Stimulated activated CD4-positive, alpha-beta T cell treated with anti-CD3 and anti-CD28 coated beads, Interleukin-1b, Interleukin-23, amount 100 ng/mL, for 24 hours (primary cell): ENCODE results near the gene PSMC5.

Source experiments
- DNase-seq, 4 experiments: peaks; one replicate each; pipeline ENCODE4 v3.0.0-alpha.2; 2020; ENCODE audit warnings: low read depth in 4 of 4, low spot score in 1 of 4

PSMC5 gene

GRCh38 chr17:63820963-63821561 lies 6.2 kb upstream of the PSMC5 start:
- DNase-seq, result no peak

DNA sequence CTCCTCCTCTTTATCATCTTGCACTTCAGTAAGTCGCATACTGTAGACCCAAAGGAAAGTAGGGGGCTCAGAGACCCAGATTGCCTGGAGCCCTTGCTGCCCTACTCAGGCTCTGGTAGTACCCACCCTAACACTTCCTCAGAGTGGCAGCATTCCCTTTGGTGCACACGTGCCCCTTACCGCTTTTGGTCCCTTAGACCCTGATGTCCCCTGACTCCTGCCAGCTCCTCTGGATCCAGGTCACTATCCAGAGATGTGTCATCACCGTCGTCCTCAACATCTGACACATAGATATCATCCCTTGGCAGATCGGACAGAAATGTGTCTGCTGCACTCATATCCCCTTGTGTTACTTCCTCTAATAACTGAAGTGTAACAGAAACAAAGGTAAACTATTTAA lies 5.4 kb upstream of the PSMC5 start:
- DNase-seq, result no peak

- DNase-seq, result no peak
Observed at GRCh38 chr17:63822537-63822936, 4.7 kb upstream of the PSMC5 start.

DNA sequence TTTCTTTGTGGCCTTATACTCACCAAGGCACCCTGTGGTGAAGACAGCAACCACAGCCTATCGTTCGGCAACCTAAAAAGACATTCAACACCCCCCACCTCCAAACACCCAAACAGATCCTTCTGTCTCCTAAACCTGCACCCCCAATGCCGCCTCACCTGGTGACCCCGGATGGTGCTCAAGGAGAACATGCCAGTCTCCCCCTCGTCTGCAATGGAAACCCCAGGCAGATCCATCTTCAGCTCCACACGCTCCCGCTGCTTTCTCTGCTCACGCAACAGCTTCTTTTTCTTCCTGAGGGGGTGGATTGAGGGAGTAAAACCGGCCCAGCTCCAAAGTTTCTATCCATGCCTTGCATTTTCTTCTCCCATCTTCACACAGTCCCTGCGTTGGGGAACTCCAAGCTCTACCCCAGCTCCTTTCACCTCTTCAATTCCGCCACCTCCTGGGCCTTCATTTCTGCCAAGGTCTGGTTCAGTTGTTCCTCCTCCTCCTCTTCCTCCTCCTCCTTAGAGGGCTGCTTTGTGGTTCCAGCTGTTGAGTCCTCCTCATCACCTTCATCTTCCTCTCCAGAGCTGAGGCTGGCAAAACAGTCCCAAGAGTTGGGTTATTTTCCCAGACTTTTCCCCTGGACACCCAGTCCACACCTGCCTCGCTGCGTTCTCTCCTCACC lies 3.4 kb upstream of the PSMC5 start:
- DNase-seq, result no peak

- no peak for DNase-seq
Observed at GRCh38 chr17:63824362-63824761, 2.9 kb upstream of the PSMC5 start.

DNA sequence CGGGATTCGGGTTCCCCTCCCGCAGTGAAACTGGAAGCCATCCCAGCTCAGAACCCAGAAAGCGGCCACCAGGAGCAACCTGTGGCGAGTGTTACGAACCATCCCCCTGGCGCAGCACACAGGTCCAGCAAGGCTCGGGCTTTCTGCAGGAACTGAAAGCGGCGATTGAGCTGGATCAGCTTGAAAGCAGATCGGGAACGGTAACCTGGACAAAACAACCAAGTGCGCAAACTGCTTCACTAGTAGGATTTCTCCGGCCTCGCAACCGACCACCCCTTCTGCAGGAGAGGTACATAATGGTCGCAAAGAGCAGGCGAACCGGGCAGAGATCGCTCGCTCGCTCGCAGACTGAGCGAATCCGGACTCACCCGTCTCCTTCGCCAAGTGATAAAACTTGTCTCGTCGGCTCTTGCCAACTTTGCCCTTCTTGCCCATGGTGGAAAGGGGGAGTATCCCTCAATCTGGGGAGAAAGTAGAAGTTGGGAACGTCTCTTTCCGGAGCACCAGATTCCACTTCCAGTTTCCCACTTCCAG lies 696 bp upstream of the PSMC5 start:
- no peak for DNase-seq

DNA sequence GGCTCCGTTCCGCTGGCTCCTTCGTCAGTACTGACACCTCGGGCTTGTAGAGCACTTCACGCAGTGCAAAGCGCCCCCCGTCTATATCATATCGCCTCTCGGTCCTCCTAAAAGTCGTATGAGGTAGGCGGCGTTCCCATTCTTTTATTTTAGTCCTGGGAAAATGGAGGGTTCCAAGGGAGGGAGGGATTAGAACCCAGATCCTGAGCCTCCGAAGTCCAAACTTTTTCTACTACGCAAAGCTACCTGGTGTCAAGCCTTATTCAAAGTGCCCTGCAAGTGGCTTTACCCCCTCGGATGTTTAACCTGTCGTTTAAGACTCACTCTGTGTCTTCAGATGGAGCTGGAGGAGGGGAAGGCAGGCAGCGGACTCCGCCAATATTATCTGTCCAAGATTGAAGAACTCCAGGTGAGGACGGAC lies 580 bp downstream of the PSMC5 start:
- DNase-seq, result no peak

DNA sequence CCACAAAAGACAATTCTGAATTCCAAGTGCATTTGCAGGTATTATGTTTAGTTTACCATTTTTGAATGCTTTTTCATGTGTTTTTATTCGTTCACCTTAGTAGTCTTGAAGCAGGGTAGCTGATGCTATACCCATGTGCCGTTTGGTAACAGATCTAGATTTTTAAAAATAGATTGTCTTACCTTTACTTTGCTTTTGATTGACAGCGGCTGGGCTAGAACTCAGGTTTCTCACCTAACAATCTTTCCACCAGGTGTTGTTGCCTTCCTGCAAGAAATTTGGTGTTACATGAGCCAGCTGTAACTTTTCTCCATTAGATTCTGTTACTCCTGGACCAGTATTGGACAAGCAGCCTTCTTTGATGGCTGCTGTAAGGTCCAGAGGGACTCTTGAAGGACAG lies 1.7 kb downstream of the PSMC5 start:
- no peak for DNase-seq

- DNase-seq, result no peak
Observed at GRCh38 chr17:63830278-63830677, 3.0 kb downstream of the PSMC5 start.

GRCh38 chr17:63830904-63831491 lies 3.8 kb downstream of the PSMC5 start:
- DNase-seq, result no peak

- DNase-seq, result no peak
Observed at GRCh38 chr17:63831505-63831904, 4.3 kb downstream of the PSMC5 start.

- no peak for DNase-seq
Observed at GRCh38 chr17:63832014-63832413, 4.8 kb downstream of the PSMC5 start.

GRCh38 chr17:63832455-63832854 lies 5.2 kb downstream of the PSMC5 start:
- DNase-seq, result no peak

GRCh38 chr17:63833026-63833740 lies 6.0 kb downstream of the PSMC5 start:
- no peak for DNase-seq

GRCh38 chr17:63833741-63834373 lies 6.6 kb downstream of the PSMC5 start:
- DNase-seq, result no peak

DNA sequence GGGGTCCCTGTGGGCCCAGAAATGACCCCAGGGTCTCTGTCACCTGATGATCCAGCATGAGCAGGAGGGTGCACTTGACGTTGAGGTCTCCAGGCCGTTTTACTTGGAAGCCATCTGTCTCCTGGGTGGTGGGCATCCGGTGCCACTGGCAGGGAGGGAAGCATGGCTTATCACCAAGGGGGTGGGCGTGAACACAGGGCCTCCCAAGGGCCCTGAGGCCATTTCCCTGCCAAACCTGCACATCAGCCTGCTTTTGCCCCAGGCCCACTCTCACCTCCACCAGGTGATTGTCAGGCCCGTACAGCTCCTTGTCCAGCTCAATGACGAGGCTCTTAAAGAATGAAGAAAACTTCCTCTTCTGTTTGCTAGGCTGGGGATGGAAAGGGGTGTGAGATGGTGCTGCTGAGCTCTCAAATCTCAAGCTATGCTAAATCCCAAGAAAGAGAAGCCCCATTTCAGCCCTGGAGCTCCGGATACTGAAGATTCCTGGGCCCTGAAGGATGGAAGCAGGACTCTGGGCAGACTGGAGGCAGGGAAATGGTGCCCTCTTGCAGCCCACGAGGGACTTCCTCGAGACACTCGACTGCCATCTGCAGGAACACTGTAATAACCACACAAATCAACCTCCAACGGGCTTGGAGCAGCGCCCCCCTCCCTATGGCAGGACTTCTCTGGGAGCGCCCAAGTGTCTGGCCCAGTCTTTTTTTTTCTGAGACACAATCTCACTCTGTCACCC lies 7.4 kb downstream of the PSMC5 start:
- peak in 1 of 4 experiments; percentile 45 for DNase-seq

DNA sequence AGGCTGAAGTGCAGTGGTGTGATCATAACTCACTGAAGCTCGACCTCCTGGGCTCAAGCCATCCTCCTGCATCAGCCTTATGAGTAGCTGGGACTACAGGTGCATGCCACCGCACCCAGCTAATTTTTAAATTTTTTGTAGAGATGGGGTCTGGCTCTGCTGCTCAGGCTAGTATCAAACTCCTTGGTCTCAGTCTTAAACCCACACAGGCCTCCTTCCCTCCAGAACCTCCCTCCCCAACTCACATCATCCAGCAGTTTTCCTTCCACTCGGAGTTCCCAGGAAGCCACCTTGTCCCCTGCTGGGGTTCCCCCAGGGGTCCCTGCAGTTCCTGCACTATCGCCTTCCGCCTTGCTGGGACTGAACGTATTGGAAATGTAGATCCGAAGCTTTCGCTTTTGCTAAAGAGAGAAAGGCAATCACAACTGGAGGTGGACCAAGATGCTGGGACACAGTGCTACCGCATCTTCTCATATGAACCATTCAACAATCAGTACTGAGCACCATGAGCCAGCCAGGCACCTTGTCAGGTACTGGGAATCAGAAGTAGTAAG lies 8.0 kb downstream of the PSMC5 start:
- DNase-seq, result no peak

DNA sequence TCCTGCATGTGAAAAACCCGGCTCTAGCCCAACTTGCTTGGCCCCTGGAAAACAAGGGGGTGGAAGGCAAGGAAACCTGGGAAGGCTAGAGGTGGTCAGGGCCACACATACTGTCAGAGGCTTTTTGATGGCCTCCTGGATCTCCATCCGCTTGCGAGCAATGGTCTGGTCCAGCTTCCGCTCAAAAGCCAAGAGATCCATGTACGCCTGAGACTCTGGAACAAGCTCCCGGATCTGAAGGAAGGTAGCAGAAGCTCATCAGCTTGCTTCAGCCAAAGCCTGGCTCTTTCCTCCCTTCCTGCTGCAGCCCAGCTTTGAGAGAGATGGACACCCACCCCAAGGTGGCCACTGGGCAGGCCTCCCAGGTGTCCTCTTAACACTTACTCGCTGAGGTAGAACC lies 9.6 kb downstream of the PSMC5 start:
- DNase-seq, result no peak

GRCh38 chr17:63837480-63837879 lies 10.2 kb downstream of the PSMC5 start:
- DNase-seq, result no peak

DNA sequence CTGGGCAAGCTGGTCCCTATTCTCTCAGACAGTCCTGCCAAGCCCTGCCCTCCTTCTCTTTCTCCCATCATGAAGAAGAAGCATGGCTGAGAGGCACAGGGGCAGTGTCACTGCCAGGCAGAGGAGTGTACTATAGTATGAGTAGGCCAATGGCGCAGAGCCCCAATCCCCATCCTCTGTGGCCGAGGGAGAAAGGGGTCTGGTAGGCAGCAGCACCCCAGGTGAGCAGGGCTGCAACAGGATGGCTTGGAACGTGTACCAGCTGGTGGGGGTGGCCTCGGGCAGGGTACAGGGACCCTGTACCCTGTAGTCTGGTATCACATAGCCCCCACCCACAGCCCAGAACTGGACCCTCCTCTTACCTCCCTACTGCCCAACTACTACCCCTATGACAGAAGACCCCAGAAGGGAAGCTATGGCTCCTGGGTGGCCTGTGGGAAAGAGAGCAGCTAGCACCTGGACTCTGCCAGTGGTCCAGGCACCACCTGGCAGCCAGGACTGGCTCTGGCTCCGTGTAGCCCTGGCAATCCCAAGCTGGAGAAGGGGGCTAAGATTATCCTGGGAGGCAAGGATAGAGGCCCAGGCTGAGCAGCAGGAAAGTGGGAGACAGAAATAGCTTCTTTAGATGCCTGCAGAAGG lies 10.8 kb downstream of the PSMC5 start:
- DNase-seq, result no peak
